GM19043 (cell line): Measurements from ENCODE around the gene EMILIN2.

Experiments used
- ATAC-seq: cut with Tn5 transposase; IDR thresholded peaks from one replicate; pipeline ENCODE4 v1.9.1; 2021; ENCODE audit warnings: low read depth; ENCODE audit not compliant: unreplicated experiment

EMILIN2 gene

DNA sequence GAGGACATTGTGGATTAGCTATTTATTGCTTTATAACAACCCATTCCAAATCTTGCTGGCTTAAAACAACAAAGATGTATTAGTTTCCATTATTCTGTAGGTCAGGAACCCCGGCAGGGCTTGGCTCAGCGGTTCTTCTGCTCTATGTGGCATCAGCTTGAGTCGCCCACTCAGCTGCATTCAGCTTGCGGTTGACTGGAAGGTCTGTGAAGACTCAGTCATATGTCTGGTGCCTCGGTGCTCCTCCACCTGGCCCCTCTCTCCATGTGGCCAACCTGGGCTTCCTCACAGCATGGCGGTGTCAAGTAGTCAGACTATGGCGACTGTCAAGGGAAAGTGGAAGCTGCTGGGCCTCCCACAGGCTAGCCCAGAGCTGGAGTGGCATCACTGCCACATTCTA is 48.6 kb downstream of the EMILIN2 start:
- ATAC-seq: no peak

DNA sequence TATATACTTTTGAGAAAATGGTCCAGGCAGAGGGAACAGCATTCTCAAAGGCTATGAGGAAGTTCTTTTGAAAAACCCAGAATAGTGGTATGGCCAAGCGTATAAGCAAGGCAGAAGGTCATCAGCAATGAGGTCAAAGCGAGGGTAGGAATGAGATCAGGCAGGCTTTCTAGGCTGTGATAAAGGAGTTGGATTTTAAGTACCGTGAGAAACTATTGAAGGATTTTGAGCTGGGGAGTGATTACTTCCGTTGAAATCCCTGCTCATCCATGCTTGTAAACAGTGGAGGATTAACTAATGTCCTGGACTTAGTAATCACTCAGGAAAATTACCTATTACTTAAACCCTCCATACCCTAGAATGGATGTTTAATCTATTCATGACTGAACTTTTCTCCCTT is 50.2 kb downstream of the EMILIN2 start:
- no peak for ATAC-seq

DNA sequence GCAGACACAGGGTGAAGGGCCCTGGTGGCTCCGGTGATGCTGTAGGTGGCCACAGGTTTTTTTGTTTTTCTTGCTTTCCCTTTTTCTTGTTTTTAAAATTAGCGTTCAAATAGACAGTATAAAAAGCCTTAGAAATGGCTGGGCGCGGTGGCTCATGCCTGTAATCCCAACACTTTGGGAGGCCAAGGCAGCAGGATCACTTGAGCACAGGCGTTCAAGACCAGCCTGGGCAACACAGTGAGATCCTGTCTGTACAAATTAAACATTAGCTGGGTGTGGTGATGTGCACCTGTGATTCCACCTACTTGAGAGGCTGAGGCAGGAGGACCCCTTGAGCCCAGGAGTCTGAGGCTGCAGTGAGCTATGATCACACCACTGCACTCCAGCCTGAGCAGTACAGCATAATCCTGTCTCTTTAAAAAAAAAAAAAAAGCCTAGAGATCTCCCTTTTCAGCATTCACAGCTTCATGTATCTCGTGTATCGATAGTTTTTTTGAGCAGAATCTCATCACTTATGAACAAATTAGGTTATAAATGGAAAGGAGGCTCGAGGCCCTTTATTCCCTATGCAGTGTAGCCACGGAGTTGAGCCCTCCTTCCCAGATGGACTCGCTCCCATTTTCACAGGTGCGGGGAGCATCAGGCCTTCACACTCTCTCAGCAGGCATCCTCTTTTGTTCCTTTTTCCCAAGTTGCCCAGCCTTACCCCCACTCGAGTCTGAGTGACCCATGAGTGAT is 50.8 kb downstream of the EMILIN2 start:
- ATAC-seq: no peak

DNA sequence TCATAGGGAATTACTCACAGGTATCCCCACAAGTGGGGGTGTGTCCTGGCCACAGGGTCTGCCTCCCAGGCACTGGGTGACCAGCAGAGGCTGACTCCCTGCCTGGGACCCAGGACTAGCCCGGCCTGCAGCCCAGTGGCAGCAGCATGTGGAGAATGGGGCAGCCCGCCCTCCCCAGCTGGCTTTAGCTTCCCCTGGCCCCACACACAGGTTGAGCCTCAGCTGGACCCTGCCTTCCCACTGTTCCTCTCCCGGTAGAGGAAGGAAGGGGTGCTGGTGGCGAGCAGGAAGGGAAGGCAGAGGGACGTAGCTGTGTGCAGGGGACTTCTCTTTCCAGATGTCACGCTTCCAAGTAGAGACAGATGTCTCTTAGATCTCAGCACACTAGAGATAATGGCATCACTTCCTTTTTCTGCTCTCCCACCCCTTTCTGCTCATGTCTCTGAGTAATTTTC is 51.4 kb downstream of the EMILIN2 start:
- no peak for ATAC-seq

DNA sequence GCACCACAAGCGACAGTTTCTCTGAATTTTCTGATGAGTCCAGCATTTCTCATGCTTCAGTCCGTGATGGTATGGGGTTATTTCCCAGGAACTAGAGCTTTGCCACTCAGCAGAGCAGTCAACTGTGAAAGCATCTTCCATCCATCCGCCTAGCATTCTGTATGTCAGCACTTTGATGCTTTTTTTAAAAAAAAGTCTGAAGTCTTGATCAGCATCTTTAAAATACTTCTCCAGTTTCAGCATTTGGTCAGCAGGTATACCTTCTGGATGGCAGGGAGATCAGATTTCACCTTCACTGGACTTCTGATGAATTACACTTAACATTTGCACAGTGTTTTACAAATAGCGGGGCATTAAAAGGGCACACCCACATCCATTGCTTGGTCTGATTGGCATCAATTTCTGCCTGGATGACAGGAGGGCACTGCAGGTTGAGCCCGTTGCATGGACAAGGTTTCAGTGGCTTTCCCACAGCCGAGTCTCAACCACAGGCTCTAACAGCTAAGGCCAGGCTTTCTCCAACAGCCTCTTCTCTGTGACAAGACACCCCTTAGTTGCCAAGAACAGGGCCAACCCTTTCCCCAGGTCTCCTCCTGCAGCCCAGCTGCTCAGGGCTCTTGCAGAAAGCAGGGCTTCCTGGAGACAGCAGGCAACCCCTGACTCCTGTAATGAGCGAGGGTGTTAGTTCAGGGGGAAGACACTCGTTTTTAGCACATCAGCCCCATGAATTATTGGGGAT is 54.0 kb downstream of the EMILIN2 start:
- ATAC-seq: no peak

DNA sequence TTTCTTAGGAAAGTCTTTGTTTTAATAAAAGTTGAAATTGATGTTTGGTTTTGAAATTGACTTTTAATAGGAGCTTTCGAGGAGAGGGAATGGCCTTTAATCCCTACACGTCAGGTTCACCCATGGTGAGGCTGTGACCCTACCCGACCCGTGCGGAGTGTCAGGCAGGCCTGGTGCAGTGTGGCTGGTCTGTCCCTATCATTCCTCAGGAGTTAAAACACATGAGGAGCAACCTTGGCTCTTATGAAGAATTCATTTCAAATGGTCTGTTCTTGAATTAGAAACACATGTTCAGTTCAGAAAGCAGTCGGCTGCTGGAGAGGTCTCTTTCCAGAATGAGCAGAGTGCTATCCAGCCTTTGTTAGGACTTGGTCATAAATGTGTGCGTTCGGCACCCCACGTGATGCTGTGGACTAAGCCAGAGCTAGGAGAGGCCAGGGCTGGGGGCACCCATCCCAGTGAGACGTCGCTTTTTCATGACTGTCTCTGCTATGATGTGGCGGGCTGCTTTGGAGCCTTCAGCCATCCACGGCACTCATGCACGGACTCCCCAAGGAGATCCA is 54.7 kb downstream of the EMILIN2 start:
- no peak for ATAC-seq

DNA sequence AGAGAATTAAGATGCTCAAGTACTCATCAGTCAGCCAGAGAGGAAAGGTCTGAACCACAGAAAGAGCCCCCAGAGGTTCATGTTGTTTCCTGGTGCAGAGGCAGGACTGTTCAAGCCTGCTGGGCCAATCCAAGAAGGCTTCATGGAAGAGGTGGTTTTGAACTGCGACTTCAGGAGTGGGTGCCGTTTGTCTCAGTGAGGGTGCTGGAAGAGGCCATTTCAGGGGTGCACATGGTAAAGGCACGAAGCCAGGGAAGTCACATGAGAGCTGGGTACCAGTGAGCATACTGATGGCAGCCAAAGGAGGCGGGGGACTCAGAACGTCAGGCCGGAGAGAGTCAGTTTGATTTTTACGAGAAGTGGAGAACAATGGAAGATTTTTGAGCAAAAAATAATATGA is 55.5 kb downstream of the EMILIN2 start:
- no peak for ATAC-seq

DNA sequence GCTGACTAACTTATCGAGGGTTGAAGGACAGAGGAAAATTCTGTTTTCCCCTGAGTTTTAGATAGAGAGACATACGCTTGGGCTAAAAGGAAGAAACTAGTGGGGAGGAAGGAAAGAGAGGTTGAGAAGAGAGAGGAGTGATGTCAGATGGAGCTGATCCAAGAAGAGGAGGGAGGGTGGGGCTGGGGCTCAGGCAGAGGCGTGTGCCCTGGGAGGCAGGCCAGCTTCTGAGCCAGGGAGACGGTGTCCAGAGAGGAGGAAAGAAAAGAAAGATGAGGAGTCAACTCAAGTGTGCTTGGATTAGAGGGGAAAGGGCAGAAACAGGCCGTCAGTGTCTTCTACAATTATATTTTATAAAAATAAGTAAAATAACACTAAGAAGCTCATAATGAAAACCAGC is 56.2 kb downstream of the EMILIN2 start:
- no peak for ATAC-seq

DNA sequence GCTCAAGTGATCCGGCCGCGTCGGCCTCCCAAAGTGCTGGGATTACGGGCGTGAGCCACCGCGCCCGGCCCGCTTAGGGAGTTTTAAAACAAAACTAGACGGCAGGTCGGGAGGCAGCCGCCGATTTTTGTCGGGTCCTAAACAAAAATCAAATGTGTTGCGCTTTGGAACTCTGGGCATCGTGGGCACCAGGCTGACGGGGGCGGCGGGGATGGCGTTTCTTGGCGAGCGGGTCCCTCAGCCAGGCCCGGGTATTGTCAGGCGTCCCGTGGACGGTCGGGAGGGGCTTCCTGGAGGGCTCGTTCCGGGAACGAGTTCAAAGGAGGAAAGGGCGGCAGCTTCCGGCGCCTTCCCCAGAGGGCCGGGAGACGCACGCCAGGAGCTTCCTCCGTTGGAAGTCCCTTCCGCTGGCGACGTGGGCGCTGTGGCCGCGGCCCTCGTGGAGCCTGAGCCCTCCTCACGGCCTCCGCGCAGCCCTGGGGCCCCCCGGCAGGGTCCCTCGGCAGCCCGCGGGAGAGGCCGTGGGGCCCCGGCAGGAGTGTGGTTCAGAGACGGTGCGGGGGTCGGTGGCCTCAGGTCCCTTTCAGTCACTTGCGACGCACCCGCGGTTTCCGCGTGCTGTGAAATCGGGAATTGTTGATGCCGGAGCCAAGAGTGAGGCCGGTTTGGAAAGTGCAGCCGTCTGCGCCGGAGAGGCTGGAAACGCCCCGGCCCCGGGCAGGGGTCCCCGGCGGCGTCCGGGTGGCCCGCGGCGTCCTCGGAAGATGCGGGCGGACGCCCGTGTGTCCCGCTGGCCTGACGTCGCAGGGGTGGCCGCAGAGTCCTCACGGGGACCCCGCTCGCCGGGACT is 59.3 kb downstream of the EMILIN2 start:
- peak; percentile 37 for ATAC-seq

DNA sequence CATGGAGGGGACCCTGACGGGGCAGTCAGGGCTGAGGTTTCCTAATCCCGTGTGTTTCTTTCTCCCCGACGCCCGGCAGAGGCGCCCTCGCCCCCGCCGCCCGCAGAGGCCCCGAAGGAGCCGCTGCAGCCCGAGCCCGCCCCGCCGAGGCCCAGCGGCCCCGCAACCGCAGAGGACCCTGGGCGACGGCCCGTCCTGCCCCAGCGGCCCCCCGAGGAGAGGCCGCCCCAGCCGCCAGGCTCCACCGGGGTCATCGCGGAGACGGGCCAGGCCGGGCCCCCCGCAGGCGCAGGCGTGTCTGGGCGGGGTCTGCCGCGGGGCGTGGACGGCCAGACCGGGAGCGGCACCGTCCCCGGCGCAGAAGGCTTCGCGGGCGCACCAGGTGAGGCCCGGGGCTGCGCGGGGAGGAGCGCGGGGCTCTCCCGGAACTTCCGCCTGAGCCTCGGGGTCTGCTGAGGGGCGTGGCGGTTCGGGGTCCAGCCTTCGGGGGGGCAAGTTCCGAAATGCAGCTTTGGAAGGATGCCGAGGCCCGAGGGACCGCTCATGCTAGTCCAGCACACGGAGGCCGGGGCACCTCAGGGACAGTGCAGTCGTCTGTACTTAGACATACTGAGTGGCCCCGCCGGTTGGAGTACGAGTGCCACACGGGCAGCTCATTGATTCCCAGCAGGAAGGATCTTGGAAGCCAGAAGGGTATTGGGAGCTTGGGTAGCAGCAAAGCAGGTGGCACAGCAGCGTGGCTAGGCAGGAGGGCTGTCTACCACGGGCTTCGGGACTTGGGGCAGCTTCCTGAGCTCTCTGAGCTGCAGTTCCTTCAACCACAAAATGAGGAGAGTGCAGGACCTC is 60.1 kb downstream of the EMILIN2 start:
- ATAC-seq: peak; percentile 54

DNA sequence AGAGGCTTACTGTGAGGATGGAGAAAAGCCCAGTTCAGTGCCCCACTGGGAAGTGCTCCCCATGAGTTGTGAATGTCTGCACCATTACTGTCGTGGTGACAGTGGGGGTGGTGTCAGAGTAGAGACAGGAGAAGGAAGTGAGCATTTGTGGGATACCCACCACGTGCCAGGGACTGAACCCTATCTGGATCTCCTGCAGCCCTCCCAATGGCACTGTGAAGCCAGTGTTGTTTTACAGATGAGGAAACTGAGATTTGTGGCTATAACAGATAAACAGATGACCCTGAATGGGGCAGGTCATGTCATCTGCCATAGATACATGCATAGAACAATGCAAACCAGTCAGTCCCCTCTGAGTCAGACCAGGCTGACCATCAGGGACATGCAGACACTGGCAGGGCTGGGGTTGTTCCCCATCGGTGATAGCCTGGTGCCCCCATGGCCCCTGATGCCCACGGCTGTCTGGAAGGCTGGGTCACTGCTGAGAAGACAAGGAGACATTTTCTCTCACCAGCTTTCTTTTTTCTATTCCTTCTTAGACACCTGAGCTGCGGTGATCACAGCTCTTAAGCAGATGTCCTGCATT is 60.8 kb downstream of the EMILIN2 start:
- no peak for ATAC-seq

DNA sequence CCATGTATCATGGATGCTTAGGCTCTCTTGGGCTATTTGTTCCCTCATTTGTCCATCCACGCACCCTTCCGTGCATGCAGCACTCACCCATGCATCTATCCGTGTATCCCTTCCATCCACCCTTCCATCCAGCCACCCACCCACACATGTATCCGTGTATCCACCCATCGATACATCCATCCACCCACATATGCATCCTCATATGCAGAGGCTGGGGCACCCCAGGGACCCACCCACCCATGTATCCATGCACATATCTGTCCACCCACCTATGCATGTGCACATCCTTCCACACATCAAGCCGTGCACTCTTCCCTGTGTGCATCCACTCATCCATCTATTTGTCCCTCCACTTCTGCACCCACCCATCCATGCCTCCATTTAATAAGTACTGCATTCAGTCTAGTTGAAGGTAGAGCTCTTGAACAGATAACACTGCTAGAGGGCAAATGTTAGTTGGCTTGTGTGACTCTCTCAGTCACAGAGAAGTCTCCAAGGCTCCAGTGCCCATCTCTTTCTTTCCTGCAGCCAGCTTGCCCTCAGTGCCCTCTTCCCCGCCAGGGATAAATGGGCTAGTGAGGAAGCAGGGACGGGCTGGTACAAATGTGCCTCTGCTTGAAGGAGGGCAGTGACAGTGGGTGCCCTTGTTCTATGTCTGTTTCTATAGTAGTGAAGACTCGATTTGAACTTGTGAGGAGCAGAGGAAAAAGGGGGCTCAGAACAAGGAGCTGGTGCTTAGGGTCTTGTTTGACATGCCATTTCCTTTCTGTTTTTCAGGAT is 61.5 kb downstream of the EMILIN2 start:
- ATAC-seq: no peak

DNA sequence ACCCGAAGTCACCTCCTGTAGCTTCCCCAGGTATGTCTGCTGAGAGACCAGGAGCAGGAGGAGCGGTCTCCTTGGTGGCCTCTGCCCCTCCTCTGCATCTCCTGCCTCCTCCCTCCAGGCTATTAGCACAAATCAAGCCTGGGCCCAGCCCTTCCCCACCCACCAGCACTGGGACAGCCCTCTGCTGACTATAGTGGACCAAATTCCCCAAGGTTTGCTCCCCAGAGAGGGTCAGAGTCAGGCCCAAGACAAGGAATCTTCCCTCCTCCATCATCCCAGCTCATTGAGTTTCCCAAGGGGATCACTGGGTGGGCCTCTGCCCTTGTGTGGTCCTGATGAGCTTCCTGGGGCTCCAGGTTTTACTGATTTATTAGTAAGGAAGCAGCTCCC is 62.1 kb downstream of the EMILIN2 start:
- no peak for ATAC-seq

DNA sequence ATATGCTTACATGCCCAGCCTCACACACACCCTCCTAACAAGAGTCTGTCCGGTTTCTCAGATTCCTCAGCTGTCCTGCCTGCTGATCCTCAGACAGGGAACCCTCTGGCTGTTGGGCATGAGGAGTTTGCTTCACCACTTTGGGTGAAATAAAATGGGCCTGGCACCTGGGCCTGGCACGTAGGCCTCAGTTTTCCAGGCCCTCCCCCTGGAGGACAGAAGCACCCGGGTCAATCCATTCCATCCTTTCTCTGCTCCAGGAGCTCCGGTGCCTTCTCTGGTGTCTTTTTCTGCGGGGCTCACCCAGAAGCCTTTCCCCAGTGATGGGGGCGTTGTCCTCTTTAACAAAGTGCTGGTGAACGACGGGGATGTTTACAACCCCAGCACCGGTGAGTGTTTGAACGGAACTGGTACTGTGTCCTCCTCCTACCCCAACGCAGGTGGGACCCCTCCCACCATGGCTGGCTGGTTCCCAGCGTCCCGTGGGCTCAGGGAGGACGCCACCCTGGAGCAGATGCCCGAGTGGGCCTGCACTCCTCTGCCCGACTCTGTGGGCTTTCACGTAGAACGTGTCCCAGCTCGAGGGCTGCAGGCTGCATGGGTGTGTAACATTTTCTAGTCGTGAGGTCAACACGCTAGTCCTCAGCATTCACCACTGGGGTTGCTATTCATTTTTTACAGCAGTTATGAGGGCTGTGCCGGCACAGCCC is 62.8 kb downstream of the EMILIN2 start:
- no peak for ATAC-seq

DNA sequence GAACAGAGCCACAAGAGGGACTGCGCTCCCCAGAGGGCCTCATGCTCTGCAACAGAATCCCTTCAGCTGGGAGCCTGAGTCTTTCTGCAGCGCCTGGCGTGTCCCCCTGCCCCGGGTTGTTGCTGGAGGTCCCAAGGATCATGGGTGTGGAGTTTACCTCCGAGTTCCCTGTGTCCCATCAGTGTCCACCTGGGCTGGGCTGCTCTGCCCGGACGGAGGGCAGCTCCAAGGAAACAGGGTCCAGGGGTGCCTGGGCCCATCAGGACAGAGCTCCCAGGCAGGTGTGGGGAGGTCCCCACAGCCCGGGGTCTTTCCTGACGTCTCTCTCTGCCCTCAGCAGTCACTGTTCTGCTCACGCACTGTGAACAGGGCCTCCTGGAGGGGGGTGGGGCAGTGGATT is 63.5 kb downstream of the EMILIN2 start:
- ATAC-seq: no peak

DNA sequence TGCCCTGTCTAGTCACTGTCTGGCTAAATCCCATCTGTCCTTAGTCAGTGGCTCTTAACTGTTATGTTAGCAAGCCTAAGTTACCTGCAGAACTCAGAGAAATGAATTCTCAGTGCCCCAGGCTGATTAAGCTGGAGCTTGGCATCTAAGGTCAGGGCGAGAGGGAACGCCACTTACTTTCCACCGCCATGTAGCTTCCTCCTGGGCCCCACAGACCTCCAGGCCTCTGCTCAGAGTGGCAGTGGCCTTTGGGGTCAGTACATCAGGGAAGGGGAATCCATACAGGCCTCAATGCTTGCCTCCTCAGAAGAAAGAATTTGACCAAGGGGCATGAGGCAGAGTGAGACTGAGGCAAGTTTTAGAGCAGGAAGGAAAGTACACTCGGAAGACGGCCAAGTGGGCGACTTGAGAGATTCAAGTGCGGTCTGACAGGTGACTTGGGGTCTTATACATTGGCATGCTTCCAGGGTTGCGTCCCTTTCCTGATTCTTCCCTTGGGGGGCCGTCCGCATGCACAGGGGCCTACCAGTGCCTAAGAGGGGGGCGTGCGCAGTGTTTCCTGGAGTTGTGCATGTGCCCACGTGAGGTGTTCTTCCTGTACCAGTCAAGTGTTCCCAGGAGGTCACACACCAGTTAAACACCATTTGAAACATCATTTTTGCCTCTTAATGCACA is 64.1 kb downstream of the EMILIN2 start:
- no peak for ATAC-seq

DNA sequence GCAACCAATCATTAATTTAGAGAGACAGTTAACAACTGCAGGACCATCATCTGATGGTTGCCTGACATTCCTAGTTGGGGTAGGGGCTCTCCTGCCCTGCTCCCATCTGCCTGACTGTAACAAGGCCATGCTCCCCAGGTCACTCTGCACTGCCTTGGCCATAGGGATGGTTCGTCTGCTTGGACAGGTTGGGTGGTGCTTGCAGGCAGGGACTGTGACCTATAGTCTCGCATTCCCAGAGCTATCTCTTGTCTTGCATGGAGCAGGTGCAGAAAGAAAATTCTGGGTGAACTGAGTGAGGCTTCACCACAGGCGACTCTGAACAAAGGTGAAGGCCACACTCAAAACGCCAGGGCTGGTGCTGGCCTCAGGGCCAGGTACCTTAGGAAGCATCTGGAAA is 64.7 kb downstream of the EMILIN2 start:
- ATAC-seq: no peak
